ENCODE results near the gene UBE2H.

UBE2H gene

DNA sequence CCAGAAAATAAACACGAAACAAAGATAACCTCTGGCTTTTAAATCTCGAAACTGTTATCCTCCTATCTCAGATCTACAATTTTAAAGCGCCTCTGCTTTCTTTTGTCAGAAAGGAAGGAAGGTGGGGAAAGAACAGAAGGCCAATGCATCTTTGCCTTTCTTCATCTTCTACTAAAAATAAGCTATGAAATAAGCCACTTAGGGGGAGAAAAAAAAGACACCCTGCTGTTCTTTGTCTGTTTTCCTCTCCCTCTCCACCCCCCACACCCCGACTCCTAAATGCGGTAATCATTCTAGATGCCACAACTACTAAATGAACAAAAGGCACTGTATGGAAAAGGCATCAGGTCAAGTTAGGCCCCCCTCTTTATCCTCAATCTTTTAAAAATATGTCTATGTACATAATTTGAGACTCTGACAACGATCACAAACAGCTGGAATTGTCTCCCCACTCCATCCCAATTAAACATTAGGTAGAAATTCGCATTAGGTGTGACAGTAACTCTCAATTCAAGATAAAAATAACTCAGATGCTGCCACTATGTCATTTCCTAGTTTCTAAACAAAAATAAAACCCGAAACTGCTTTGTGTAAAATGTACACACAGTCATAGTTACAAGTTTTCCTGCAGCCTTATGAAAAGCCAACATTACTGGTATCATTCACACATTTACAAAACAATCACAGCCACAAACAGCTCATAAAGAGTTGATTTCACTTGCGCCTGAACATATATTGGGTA, 2.4 kb downstream of the UBE2H start:
- DNase-seq: no peak

DNA sequence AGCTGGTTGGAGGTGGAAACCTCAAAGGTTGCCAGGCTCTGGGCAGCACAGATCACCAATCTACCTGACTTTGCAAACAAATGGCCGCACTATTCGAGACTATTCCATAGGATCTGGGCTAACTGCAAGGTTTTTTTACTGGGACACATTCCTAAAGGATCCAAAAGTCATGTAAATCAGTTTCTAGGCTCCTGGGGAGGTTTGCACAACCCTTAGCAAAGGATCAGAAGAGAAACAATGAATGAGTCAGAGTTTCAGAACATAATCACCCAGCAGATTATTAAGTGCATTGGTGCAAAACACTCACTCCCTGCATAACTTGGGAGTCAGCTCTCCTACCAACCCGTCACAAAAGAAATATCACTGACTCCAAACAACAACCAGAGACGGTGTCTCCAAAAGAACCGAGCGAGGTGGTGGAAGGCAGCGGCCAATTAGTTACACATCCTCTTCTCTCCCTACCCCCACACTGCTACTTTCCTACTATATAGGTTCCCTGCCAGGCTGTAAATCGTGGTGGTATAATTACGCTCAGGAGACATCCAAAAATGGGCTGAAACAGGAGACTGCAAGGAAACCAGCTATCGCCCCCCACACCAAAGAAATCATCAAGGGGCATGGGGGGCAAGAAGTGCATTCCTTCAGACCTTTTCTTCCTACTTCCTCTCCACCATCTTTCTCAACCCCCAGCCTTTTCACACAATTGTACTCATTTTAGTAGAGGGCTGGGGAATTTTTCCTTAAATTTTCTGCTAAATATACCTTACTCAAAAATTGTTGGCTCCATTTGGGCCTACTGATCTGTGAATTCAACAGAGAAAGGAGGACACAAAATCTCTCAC, 3.2 kb downstream of the UBE2H start:
- peak; percentile 30 for DNase-seq

DNA sequence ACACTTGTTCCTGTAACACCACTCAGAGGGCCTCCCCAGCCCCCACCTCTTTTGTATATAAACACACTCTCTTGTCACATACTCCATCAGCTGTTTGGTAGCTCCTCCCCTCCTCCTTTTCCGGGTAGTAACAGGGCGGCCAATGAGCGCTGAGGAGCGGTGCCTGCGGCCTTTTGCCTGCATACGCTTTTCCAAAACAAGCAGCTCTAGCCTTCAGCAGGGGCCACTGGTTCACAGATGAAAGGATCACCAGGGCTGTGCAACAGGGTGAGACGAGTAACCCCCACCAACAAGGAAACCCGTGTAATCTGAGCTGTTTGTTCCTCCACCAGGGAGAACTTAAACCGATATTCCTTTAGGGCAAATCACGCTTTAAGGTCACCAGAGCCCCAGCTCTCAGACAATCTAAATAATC, 3.9 kb downstream of the UBE2H start:
- DNase-seq: peak; percentile 87

DNA sequence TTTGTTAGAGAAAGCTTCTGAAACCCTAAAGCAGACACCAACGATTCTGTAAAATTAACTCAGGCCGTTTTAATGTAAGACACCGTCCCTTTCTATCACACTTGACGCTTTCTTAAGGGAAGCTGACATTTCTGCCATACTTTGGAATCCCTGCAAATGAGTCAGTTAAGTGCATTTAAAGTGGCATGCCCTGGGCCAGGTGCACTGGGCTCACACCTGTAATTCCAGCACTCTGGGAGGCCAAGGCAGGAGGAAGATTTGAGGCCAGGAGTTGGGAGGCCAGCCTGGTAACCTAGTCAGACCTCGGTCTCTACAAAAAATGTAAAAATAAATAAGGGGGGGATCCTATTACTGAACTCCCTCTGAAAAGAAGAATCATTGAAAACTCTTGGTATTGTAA, 4.4 kb downstream of the UBE2H start:
- DNase-seq: no peak

DNA sequence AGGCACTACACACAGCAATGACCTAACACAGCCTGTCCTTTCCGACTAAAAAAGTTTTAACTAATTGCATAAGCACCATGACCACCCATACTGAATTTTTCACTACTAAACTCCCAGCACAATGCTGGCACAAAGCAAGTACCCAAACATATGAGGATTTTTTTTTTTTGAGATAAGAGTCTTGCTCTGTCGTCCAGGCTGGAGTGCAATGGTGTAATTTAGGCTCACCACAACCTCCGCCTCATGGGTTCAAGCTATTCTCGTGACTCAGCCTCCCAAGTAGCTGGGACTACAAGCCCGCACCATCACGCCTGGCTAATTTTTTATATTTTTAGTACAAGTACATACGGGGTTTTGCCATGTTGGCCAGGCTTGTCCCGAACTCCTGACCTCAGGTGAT, 5.1 kb downstream of the UBE2H start:
- DNase-seq: no peak

DNA sequence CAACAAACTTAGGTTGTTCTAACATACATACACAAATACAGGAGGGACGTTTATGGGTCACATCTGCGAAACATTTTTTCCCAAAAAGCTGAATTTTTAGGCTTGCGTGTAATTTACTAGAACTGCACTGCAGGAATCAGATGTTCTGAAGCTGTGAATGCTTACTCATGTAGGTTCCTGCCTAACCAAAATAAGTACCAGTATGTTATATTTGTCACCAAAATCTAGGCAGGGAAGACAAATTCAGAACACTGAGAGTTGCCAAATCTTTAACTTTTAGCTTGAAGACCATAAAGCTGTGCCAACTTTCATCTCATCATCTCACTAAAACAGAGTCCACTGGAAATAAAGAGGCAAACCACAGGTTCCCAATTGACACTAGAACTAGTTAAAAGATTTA, 5.7 kb downstream of the UBE2H start:
- DNase-seq: no peak

DNA sequence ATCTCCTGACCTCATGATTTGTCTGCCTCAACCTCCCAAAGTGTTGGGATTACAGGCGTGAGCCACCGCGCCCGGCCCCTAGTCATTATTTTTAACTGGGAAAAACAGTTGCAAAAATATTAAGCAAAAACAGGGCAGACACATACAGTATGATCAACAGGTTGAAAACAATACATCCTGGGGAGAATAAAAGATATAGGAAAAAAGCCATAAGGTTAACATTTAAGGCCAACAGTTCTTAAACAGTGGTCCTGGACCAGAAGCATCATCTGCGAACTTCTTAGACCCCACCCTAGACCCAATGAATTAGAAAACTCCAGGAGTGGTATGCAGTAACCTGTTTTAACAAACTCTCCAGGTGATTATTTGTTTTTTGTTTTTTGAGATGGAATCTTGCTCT, 6.5 kb downstream of the UBE2H start:
- no peak for DNase-seq

DNA sequence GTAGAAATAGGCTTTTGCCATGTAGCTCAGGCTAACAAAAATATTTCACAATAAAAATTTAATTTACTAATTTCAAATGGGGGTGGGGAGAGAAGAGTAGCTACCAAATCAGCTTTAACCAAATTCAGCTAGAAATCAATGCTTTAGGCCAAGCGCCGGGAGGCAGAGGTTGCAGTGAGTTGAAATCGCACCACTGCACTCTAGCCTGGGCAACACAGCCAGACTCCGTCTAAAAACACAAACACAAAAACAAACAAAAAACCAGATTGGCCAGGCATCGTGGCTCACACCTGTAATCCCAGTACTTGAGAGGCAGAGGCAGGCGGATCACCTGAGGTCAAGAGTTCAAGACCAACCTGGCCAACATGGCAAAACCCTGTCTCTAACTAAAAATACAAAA, 9.4 kb downstream of the UBE2H start:
- no peak for DNase-seq

DNA sequence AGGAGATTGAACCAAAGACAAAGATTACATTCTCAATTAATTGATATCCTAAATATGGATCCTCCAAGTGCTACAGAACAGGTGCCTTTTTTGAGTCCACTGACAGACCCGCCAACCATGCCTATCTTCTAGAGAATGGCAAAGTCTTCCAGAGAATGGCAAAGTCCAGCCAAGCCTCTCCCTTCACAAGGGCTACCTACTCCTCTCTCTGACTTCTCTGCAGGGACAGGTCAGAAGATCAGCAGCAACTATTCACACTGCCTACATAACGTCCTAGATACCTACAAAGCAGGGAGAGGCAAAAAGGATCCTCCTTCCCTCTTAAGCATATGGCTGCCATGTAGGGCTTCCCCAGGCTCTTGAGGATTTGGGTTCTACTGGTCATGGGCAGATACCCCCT, 12.4 kb downstream of the UBE2H start:
- no peak for DNase-seq

DNA sequence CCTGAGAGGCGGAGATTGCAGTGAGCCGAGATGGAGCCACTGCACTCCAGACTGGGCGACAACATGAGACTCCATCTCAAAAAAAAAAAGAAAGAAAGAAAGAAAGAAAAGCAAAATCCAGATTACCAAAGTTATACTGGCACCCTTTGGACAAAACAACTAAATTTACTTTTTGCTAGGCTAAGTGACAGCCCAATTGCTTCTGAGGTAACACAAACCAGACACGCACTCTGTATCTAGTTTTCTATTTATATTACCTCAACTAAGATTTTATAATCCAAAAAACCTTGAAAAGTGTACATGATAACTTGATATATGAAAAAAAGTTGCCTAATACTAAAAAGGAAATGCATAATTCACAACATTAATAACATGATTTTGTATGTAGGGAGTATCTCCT, 12.9 kb downstream of the UBE2H start:
- DNase-seq: no peak

DNA sequence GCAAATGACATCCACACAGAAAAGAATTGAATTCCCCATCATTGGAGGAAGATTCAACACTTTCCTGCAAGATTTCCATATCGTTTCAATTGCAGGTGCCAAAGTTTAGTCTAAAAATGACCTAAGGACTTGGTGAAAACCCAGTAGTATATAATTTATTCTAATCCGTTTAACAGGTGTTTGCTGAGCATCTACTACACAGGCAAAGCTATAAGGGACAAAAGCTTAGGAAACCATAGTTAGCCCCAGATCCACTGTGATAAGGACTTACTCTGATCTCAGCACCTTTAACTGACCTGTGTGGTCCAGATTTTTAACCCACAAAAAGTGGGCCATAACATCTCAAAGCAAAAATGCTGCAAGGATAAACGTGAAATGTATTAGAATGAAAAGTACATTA, 19.1 kb downstream of the UBE2H start:
- DNase-seq: no peak

DNA sequence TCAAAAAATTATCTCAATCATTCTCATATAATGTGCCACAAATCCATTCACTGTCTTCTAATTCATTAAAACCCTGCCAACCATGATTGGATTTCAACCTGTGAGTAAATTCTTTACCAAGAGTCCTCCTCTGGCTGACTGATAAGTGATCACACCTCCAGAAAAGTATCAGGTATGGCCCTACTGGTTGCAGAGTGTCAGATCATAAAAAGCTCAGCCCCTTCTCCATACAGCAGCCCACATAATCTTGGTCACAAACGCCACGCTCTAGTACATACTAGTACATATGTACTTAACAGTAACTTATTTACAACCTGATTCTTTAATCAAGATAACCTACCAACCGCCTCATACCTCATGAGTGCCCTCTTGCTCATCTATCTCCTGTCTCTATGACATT, 26.1 kb downstream of the UBE2H start:
- DNase-seq: no peak

DNA sequence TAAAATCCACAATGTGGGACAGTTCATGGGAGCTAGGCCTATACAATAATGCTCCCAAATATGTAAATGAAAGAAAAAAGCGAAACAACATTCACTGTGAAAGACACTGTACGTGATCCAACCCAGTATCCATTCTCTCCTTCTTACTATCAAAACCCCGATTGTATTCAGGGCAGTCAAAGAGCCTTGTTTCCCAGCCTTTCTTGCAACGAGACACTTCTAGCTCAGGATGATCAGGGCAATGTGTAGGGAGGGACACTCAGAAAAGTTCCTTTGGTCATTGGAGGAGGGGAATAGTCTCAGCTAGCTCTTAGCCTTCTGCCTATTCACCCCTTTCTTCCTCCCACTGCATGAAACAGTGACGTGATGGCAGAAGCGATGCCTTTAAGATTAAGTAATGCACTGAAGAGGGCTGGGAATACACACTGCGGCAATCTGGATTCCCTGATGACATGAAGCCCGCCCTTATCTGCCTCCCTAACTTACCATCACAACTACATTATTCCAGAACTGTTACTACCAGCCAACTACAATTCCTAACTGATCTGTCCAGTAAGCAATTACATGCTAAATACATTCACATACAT, 27.3 kb downstream of the UBE2H start:
- DNase-seq: no peak

DNA sequence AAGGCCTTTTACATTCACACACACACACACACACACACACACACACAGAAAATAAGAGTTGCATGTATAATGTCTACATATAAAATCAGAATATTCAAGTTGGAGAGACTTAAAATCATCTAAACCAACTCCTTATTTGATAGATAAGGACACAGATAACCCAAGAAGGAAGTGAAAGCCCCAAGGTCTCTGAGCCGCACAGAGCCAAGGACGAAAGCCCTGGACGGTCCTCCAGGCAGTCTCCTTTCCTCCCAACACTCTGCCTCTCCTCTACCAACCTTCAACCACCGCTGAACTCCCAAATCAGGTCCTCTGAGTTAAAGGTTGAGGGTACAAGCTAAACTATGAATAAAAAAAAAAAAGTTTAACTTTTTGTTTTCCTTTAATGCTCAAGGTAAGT, 28.2 kb downstream of the UBE2H start:
- DNase-seq: no peak

DNA sequence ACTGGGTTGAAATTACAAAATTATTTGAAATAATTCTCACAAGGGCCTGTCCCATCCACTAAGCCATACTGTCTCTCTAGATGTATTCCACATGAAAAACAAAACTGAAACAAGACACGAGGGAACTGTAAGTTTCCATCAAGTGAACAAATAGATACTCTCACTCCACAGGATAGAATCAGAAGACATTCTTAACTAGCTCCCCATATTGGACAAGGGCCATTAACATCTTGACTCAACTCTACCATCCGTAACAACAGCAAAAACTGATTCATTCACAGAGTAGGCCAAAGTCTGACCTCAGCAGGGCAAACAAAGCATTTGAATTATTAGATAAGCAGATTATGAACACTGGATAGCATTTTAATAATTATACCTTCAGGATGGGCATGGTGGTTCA, 29.1 kb downstream of the UBE2H start:
- no peak for DNase-seq

DNA sequence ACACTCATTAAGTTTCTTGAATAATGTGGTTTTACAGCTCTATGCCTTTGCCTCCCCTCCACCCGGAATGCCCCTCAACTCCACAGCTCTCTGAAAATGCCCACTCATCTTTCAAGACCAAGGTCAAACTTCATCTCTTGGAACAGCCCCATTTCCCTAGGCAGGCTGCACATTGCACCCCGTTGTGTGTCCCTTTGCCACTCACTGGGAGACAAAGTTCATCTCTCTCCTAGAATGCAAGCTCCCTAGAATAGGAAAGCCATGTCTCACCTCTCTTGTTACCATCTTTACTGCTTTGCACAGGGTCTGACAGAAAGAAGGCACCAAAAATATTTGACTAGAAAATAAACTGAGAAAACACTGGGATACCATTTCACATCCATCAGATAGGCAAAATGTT, 33.3 kb downstream of the UBE2H start:
- DNase-seq: no peak

DNA sequence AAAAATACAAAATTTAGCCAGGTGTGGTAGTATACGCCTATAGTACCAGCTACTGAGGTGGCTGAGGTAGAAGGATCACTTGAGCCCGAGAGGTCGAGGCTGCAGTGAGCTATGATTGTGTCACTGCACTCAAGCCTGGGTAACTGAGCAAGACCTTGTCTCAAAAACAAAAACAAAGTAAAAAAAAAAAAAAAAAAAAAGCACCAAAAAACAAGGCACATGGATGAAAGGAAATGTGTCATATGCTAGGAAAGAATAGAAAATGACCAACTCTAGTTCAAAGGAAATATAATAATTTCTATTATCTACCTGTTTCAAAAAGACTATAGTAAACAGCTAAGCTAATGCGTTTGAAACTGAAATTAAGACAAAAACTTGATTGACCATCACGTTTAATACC, 33.8 kb downstream of the UBE2H start:
- DNase-seq: no peak

DNA sequence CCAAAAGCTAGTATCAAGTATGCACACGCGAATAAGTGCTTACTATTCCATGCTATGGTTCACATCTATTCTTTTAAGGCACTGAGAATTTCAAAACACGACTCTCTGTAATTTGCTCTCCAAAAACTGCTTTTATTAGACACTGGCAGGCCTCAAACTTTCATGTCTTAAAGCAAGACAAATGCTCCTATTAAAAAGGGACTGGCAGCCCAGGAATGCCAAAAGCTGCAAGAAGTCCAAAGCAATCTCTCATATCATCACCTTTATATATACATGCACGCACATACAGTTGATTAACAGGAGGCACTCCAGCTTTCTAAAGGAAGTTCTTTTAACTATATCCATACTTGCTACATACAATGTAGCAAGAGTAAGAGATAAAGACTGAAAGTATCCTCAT, 34.8 kb downstream of the UBE2H start:
- no peak for DNase-seq

DNA sequence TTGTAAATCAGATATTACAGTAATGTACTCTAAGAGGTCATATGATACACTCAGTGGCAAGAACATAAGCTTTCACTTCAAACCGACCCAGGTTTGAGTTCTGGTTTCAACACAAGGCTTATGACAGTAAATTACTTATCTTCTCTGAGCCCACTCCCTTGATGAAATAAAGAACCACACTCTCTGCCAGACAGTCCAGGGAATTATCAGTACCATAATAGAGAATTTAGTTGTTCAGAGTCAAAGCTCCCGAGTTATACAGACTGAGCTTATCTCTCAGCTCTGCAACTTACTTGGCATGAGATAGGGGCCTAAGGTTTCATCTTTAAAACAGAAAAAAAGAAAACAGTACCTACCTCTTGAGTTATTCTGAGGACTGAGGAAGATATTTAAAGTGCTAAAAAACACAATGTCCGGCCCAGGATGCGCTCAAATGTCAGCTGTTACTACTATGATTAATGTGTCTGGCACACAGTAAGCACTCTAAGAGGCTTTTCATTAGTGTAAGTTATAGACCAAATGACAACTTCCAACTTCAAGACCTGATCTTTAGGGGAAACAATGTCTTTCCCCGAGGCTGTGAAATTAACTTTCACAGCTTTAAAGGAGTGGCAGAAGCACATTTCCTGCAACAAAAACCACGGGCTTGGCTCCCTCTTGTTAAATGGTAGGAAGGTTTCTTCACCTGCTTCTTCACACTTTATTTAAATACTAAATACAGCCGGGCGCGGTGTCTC, 38.1 kb downstream of the UBE2H start:
- DNase-seq: no peak

DNA sequence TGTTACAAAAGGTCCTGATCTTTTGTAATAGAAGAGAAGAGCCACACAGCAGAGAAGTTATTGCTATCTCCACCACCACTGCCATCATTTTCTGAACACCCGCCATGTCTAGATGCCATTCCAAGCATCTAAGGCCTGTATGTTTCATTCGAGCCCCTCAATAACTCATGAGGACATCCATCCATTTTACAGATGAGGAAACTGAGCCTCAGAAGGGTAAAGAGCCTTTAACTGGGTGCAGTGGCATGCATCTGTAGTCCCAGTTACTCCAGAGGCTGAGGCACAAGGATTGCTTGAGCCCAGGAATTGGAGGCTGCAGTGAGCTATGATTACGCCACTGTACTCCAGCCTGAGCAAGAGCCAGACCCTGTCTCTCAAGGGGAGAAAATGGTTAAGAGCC, 39.3 kb downstream of the UBE2H start:
- DNase-seq: no peak

DNA sequence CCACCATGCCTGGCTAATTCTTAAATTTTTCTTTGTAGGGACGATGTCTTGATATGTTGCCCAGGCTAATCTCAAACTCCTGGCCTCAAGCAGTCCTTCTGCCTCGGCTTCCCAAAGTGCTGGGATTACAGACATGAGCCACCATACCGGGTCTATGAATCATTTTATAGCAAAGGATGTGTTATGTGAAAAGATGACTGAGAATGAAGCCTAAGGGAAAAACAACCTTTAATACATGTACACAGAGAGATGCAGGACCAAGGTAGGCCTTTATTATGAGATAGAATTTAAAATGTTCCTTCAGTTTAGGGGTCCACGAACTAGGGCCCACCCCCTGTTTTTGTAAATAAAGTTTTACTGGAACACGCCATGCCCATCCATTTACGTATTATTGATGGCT, 41.0 kb downstream of the UBE2H start:
- DNase-seq: no peak

DNA sequence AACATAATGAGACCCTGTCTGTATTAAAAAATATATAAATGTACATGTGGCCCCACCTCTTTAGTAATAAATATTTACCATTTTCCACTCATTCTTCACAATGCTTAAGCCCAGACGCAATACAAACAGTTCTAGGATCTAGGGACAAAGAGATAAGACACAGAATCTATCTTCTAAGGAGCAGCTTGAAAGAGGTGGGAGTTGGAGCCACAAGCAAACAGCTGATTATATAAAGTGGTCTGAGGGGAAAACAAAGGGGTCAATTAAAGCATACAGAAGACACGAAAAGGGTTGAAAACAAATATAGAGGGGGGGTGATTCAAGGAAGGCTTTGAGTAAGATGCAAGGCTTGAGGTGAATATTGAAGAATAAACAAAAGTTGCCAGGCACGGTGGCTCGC, 43.1 kb downstream of the UBE2H start:
- DNase-seq: no peak

DNA sequence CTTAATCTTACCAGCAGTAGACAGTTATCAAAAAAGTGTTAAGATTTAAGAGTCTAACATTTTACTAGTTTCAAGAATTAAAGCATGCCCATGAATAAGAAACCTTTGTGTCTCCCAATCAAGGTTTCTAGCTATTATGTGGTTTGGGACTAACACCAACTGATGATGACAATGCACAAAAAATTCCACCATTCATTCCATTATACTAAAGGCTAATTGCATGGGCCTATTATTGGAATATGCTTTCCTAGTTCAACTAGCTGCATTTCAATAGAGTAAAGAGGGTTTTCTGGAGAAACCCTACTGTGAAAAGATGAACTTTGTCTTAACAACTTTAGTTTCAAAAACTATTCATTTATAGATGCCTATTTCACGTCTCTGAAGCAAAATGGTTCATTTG, 44.6 kb downstream of the UBE2H start:
- DNase-seq: no peak

Data from activated CD4-positive, alpha-beta T cell treated with anti-CD3 and anti-CD28 coated beads for 48 hours (primary cell).